HepG2 (cell line): ENCODE results near the gene ZMAT2. TPM values are rescaled to one million over a fixed set of nuclear protein-coding genes. Genes with fewer than 3 reads are reported as not detected.

Experiments used
- ARNT ChIP-seq: fragments of 450-650 bp; IDR thresholded peaks from 2 replicates; pipeline ENCODE4 v1.6.1; 2017
- ETV5 ChIP-seq: IDR thresholded peaks from 2 replicates; pipeline ENCODE4 v1.6.1; 2018; ENCODE audit warnings: missing biosample characterization, missing genetic modification reagents, inconsistent platforms, borderline replicate concordance
- ETV6 ChIP-seq: sonication (generic); formaldehyde crosslinking; conservative IDR thresholded peaks from 2 replicates; pipeline ENCODE4 v1.4.0; 2020; ENCODE audit warnings: missing genetic modification reagents
- HOXA3 ChIP-seq: sonication (generic); formaldehyde crosslinking; IDR thresholded peaks from 2 replicates; pipeline ENCODE4 v1.5.0; 2020; ENCODE audit warnings: missing genetic modification reagents
- KLF11 ChIP-seq: IDR thresholded peaks from 2 replicates; pipeline ENCODE4 v1.6.1; 2016; ENCODE audit warnings: missing compliant biosample characterization
- PHF21A ChIP-seq: sonication (generic); formaldehyde crosslinking; IDR thresholded peaks from 2 replicates; pipeline ENCODE4 v1.5.0; 2020; ENCODE audit warnings: mild to moderate bottlenecking, missing genetic modification reagents
- RAD21 ChIP-seq: fragments of 450-650 bp; formaldehyde crosslinking; IDR thresholded peaks from 2 replicates; pipeline ENCODE4 v1.5.0; 2020; ENCODE audit warnings: mild to moderate bottlenecking
- RBAK ChIP-seq: sonication (generic); formaldehyde crosslinking; IDR thresholded peaks from 2 replicates; pipeline ENCODE4 v1.5.1; 2020; ENCODE audit warnings: mild to moderate bottlenecking, missing genetic modification reagents
- RXRB ChIP-seq: IDR thresholded peaks from 2 replicates; pipeline ENCODE4 v1.6.1; 2016; ENCODE audit warnings: borderline replicate concordance, missing genetic modification reagents, missing compliant biosample characterization
- SIN3A ChIP-seq: IDR thresholded peaks from 2 replicates; pipeline ENCODE4 v1.6.1; 2011; ENCODE audit warnings: low read depth, mild to moderate bottlenecking, control low read depth, low read length, borderline replicate concordance
- SOX5 ChIP-seq: IDR thresholded peaks from 2 replicates; pipeline ENCODE4 v1.6.1; 2016; ENCODE audit warnings: borderline replicate concordance
- SP1 ChIP-seq, 2 experiments: fragments of 450-650 bp in 1 of 2; sonication (generic) in 1 of 2; formaldehyde crosslinking in 1 of 2; IDR thresholded peaks; 2 replicates each; pipeline versions ENCODE4 v1.4.0 to v1.6.1; 2016 to 2020; ENCODE audit warnings: missing genetic modification reagents in 1 of 2
- ZBTB34 ChIP-seq: sonication (generic); formaldehyde crosslinking; IDR thresholded peaks from 2 replicates; pipeline ENCODE4 v1.8.0; 2022; ENCODE audit warnings: mild to moderate bottlenecking, missing genetic modification reagents
- ZFP36 ChIP-seq: fragments of 150-350 bp; IDR thresholded peaks from 2 replicates; pipeline ENCODE4 v1.6.1; 2018; ENCODE audit warnings: borderline replicate concordance, low read length, low read depth; ENCODE audit not compliant: partially characterized antibody
- ZKSCAN1 ChIP-seq: fragments of 150-350 bp; IDR thresholded peaks from 2 replicates; pipeline ENCODE4 v1.6.1; 2014; ENCODE audit warnings: low read length
- ZNF264 ChIP-seq: sonication (generic); formaldehyde crosslinking; IDR thresholded peaks from 2 replicates; pipeline ENCODE4 v1.4.0; 2020; ENCODE audit warnings: missing genetic modification reagents
- ZNF432 ChIP-seq: sonication (generic); formaldehyde crosslinking; IDR thresholded peaks from 2 replicates; pipeline ENCODE4 v1.5.0; 2020; ENCODE audit warnings: missing genetic modification reagents, mild to moderate bottlenecking, borderline replicate concordance
- ZNF558 ChIP-seq: sonication (generic); formaldehyde crosslinking; IDR thresholded peaks from 2 replicates; pipeline ENCODE4 v1.9.0; 2022; ENCODE audit warnings: mild to moderate bottlenecking, missing genetic modification reagents, borderline replicate concordance
- ZNF563 ChIP-seq: sonication (generic); formaldehyde crosslinking; IDR thresholded peaks from 2 replicates; pipeline ENCODE4 v1.8.0; 2022; ENCODE audit warnings: mild to moderate bottlenecking, moderate library complexity, missing genetic modification reagents
- ZNF589 ChIP-seq: sonication (generic); formaldehyde crosslinking; conservative IDR thresholded peaks from 2 replicates; pipeline ENCODE4 v1.8.0; 2022; ENCODE audit warnings: mild to moderate bottlenecking, moderate library complexity, missing genetic modification reagents
- ZNF619 ChIP-seq: sonication (generic); formaldehyde crosslinking; IDR thresholded peaks from 2 replicates; pipeline ENCODE4 v1.4.0; 2020; ENCODE audit warnings: mild to moderate bottlenecking, missing genetic modification reagents
- ZNF75D ChIP-seq: sonication (generic); formaldehyde crosslinking; IDR thresholded peaks from 2 replicates; pipeline ENCODE4 v1.8.1; 2023; ENCODE audit warnings: missing genetic modification reagents, mild to moderate bottlenecking, borderline replicate concordance
- ZNF780A ChIP-seq: sonication (generic); formaldehyde crosslinking; IDR thresholded peaks from 2 replicates; pipeline ENCODE4 v1.8.0; 2022; ENCODE audit warnings: mild to moderate bottlenecking, missing genetic modification reagents, moderate library complexity
- polyA plus RNA-seq, 8 experiments: library from polyadenylated mRNA; depleted of rRNA in 3 of 8; stranded (reverse) in 7 of 8; unstranded in 1 of 8; fragments of >200 nt; fragmentation: Illumina TruSeq in 4 of 8; extraction: Trizol in 4 of 8; gene quantifications; 2 replicates each; pipeline versions ENCODE4 v1.2.1 to v1.2.3, GENCODE V29; 2011 to 2016; ENCODE audit warnings: low read depth in 4 of 8, missing spikeins in 1 of 8, mixed read lengths in 1 of 8; ENCODE audit not compliant: insufficient read depth in 1 of 8
- total RNA-seq, 5 experiments: library from RNA; depleted of rRNA; stranded (reverse); fragments of >200 nt; fragmentation: Illumina TruSeq; extraction: Trizol; gene quantifications; 2 replicates each; pipeline ENCODE4 v1.2.3, GENCODE V29; 2016; ENCODE audit warnings: low read depth in 1 of 5
- TF ChIP-seq, protein P1 (sequence below): sonication (generic); formaldehyde crosslinking; IDR thresholded peaks from 2 replicates; pipeline ENCODE4 v1.4.0; 2020; ENCODE audit warnings: mild to moderate bottlenecking, missing genetic modification reagents
- TF ChIP-seq, protein P2 (sequence below): sonication (generic); formaldehyde crosslinking; conservative IDR thresholded peaks from 2 replicates; pipeline ENCODE4 v1.4.0; 2020; ENCODE audit warnings: mild to moderate bottlenecking, missing genetic modification reagents, moderate library complexity

ZMAT2 gene
- total and polyA plus RNA-seq, 2 of the 13 experiments (the other 11 are each of a cell fraction or from before 2014, with no cell fraction given): 35.4 to 92.8 TPM

DNA sequence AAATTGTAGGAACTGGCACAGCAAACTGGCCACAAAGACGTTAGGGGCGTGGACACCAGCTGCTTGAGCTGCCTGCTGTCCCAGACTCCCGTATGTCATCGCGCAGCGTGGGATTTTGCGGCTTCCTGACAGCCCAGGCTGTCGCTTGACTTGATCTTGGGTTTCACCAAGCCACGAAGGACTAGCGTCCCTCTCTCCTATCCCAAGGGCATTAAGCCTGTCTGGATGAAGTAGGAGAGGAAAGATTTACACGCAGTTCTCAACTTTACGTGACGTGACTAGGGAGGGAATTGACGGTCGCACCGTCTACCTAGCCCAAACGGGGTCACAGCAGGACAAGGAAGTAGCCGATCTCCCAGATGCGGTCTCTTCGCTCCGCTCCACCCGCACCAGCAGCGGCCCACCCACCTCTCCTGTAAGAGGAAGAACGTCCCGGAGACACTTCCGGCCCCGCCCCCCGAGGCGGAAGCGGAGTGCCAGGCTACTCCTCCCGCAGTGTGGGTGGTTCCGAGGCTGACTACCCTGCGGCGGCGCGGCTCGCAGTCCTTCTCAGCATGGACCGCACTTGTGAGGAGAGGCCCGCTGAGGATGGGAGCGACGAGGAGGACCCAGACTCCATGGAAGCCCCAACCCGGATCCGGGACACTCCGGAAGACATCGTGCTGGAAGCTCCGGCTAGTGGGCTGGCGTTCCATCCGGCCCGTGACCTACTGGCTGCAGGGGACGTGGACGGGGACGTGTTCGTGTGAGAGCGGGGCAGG lies 35.7 kb upstream of the ZMAT2 start, which contains the start of gene WDR55 (continued):
- TF ChIP-seq, protein P1, sequence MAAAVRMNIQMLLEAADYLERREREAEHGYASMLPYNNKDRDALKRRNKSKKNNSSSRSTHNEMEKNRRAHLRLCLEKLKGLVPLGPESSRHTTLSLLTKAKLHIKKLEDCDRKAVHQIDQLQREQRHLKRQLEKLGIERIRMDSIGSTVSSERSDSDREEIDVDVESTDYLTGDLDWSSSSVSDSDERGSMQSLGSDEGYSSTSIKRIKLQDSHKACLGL (CRISPR knock-in tag): peak; percentile 91
- TF ChIP-seq ZNF75D (CRISPR knock-in tag) (no peak), ZNF558 (peak; percentile 88; the same call in 1 of the 2 replicates), ZNF563 (peak; percentile 85; the same call in 1 of the 2 replicates), ZNF264 (no peak; the same call in 1 of the 2 replicates), KLF11 (CRISPR knock-in tag) (peak; percentile 49; the same call in 1 of the 2 replicates), SOX5 (CRISPR knock-in tag) (peak; percentile 52), ZNF619 (CRISPR knock-in tag) (0 out of 2 replicates have a peak, but pooled peaks have one; percentile 22), RBAK (no peak), HOXA3 (CRISPR knock-in tag) (peak; percentile 52; the same call in 1 of the 2 replicates), RAD21 (CRISPR knock-in tag) (peak; percentile 55), ZKSCAN1 (no peak), ETV5 (CRISPR knock-in tag) (peak; percentile 94), SP1 (IDR thresholded peaks at IDR 0.05) (no peak), SP1 (CRISPR knock-in tag; IDR thresholded peaks at IDR 0.05) (peak; percentile 79), ZNF432 (CRISPR knock-in tag) (no peak), ZBTB34 (CRISPR knock-in tag) (no peak), SIN3A (peak; percentile 75; the same call in 1 of the 2 replicates), ZNF780A (CRISPR knock-in tag) (peak; percentile 71; the same call in 1 of the 2 replicates), ARNT (no peak), ETV6 (CRISPR knock-in tag) (peak; percentile 93), ZFP36 (no peak), ZNF589 (CRISPR knock-in tag) (peak; percentile 85; the same call in 1 of the 2 replicates), PHF21A (peak; percentile 83), RXRB (CRISPR knock-in tag) (peak; percentile 96)
- TF ChIP-seq, protein P2, sequence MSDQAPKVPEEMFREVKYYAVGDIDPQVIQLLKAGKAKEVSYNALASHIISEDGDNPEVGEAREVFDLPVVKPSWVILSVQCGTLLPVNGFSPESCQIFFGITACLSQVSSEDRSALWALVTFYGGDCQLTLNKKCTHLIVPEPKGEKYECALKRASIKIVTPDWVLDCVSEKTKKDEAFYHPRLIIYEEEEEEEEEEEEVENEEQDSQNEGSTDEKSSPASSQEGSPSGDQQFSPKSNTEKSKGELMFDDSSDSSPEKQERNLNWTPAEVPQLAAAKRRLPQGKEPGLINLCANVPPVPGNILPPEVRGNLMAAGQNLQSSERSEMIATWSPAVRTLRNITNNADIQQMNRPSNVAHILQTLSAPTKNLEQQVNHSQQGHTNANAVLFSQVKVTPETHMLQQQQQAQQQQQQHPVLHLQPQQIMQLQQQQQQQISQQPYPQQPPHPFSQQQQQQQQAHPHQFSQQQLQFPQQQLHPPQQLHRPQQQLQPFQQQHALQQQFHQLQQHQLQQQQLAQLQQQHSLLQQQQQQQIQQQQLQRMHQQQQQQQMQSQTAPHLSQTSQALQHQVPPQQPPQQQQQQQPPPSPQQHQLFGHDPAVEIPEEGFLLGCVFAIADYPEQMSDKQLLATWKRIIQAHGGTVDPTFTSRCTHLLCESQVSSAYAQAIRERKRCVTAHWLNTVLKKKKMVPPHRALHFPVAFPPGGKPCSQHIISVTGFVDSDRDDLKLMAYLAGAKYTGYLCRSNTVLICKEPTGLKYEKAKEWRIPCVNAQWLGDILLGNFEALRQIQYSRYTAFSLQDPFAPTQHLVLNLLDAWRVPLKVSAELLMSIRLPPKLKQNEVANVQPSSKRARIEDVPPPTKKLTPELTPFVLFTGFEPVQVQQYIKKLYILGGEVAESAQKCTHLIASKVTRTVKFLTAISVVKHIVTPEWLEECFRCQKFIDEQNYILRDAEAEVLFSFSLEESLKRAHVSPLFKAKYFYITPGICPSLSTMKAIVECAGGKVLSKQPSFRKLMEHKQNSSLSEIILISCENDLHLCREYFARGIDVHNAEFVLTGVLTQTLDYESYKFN: peak; percentile 64; the same call in 1 of the 2 replicates
